Measurements from ENCODE around the gene CDH2.
A peak's percentile ranks its signal among the peaks of the same experiment; 100 is the strongest.

The CDH2 gene

GRCh38 chr18:28176948-28177827 is at the start of gene CDH2:
Gene CDH2, minus strand, starts transcription at chr18:28177130. Its CDS starts 108 bp downstream, at chr18:28177022.
- H3K4me3 ChIP-seq (ENCODE audit: low read depth, low read length): peak within 1 kb of the TSS; percentile 86
- DNase-seq (ENCODE audit: low read depth): peak; percentile 69

- no peak overlapping the region for H3K4me3 ChIP-seq (ENCODE audit: low read depth, low read length)
- DNase-seq (ENCODE audit: low read depth): no peak
These were observed 35.1 kb upstream of the CDH2 start for GRCh38 chr18:28212060-28212459.

- no peak for DNase-seq (ENCODE audit: low read depth)
These were observed 31.9 kb upstream of the CDH2 start for GRCh38 chr18:28208712-28209265.

GRCh38 chr18:28208268-28208667 is 31.3 kb upstream of the CDH2 start:
- H3K4me3 ChIP-seq (ENCODE audit: low read depth, low read length): no peak overlapping the region
- DNase-seq (ENCODE audit: low read depth): no peak

More at GRCh38 chr18:28208712-28209265, 31.9 kb upstream of the CDH2 start:
- no peak overlapping the region for H3K4me3 ChIP-seq (ENCODE audit: low read depth, low read length)

- DNase-seq (ENCODE audit: low read depth): peak; percentile 57
- no peak overlapping the region for H3K4me3 ChIP-seq (ENCODE audit: low read depth, low read length)
These were observed 27.2 kb upstream of the CDH2 start for GRCh38 chr18:28204154-28204553.

GRCh38 chr18:28201056-28201455 is 24.1 kb upstream of the CDH2 start:
- no peak for DNase-seq (ENCODE audit: low read depth)
- H3K4me3 ChIP-seq (ENCODE audit: low read depth, low read length): no peak overlapping the region

- no peak for DNase-seq (ENCODE audit: low read depth)
- H3K4me3 ChIP-seq (ENCODE audit: low read depth, low read length): no peak overlapping the region
These were observed 21.7 kb upstream of the CDH2 start for GRCh38 chr18:28198620-28199019.

GRCh38 chr18:28193177-28193778 is 16.3 kb upstream of the CDH2 start:
- no peak for DNase-seq (ENCODE audit: low read depth)
- no peak overlapping the region for H3K4me3 ChIP-seq (ENCODE audit: low read depth, low read length)

- DNase-seq (ENCODE audit: low read depth): no peak
- no peak overlapping the region for H3K4me3 ChIP-seq (ENCODE audit: low read depth, low read length)
These were observed 12.7 kb upstream of the CDH2 start for GRCh38 chr18:28189400-28190239.

- DNase-seq (ENCODE audit: low read depth): no peak
- no peak overlapping the region for H3K4me3 ChIP-seq (ENCODE audit: low read depth, low read length)
These were observed 8.2 kb upstream of the CDH2 start for GRCh38 chr18:28185121-28185520.

- no peak for DNase-seq (ENCODE audit: low read depth)
- no peak overlapping the region for H3K4me3 ChIP-seq (ENCODE audit: low read depth, low read length)
These were observed 6.6 kb upstream of the CDH2 start for GRCh38 chr18:28183418-28184078.

GRCh38 chr18:28181616-28182015 is 4.7 kb upstream of the CDH2 start:
- DNase-seq (ENCODE audit: low read depth): no peak
- no peak overlapping the region for H3K4me3 ChIP-seq (ENCODE audit: low read depth, low read length)

GRCh38 chr18:28178720-28179119 is 1.8 kb upstream of the CDH2 start:
- peak overlapping the region; percentile 86 for H3K4me3 ChIP-seq (ENCODE audit: low read depth, low read length)
- no peak for DNase-seq (ENCODE audit: low read depth)

- no peak for DNase-seq (ENCODE audit: low read depth)
- peak overlapping the region; percentile 86 for H3K4me3 ChIP-seq (ENCODE audit: low read depth, low read length)
These were observed 1.1 kb upstream of the CDH2 start for GRCh38 chr18:28177828-28178635.

GRCh38 chr18:28176698-28176947 is 307 bp downstream of the CDH2 start:
- H3K4me3 ChIP-seq (ENCODE audit: low read depth, low read length): peak overlapping the region; percentile 86

GRCh38 chr18:28175930-28176697 is 816 bp downstream of the CDH2 start:
- no peak for DNase-seq (ENCODE audit: low read depth)
- H3K4me3 ChIP-seq (ENCODE audit: low read depth, low read length): peak overlapping the region; percentile 86

More at GRCh38 chr18:28176698-28176947, 307 bp downstream of the CDH2 start:
- no peak for DNase-seq (ENCODE audit: low read depth)

- peak overlapping the region; percentile 86 for H3K4me3 ChIP-seq (ENCODE audit: low read depth, low read length)
- DNase-seq (ENCODE audit: low read depth): no peak
These were observed 1.6 kb downstream of the CDH2 start for GRCh38 chr18:28175150-28175929.

Measured in skeletal muscle cell (primary cell).